GM21825 (cell line): ENCODE data around the gene DEFB114.
"Not testable (repeated sequence)": the region's sequence is repeated elsewhere in the genome, so short reads cannot be mapped to it uniquely, and the experiment has no call there.

Source experiments
- ATAC-seq: cut with Tn5 transposase; IDR thresholded peaks from one replicate; pipeline ENCODE4 v1.9.1; 2021; ENCODE audit warnings: mild to moderate bottlenecking, moderate library complexity; ENCODE audit not compliant: unreplicated experiment

DEFB114 gene

GRCh38 chr6:49964064-49964463, at the start of gene DEFB114:
Gene DEFB114 (minus strand): TSS chr6:49964164. CDS start chr6:49964105, 59 bp downstream.
- no peak for ATAC-seq

- no peak for ATAC-seq
Measured at GRCh38 chr6:50007819-50008218, 43.9 kb upstream of the DEFB114 start.

- no peak for ATAC-seq
Measured at GRCh38 chr6:50003139-50003538, 39.2 kb upstream of the DEFB114 start.

- no peak for ATAC-seq
Measured at GRCh38 chr6:49995278-49995677, 31.3 kb upstream of the DEFB114 start.

GRCh38 chr6:49988900-49989299, 24.9 kb upstream of the DEFB114 start:
- no peak for ATAC-seq

- ATAC-seq = no peak
Measured at GRCh38 chr6:49987749-49988148, 23.8 kb upstream of the DEFB114 start.

- no peak for ATAC-seq
Measured at GRCh38 chr6:49986551-49986950, 22.6 kb upstream of the DEFB114 start.

GRCh38 chr6:49982046-49982445, 18.1 kb upstream of the DEFB114 start:
- ATAC-seq = no peak

GRCh38 chr6:49980898-49981297, 16.9 kb upstream of the DEFB114 start:
- peak; percentile 52 for ATAC-seq

GRCh38 chr6:49979584-49979983, 15.6 kb upstream of the DEFB114 start:
- ATAC-seq = peak; percentile 43

GRCh38 chr6:49978332-49979226, 14.6 kb upstream of the DEFB114 start:
- ATAC-seq = peak; percentile 67

GRCh38 chr6:49969605-49970004, 5.6 kb upstream of the DEFB114 start, which contains the start of gene DEFB113:
Gene DEFB113 (minus strand): TSS chr6:49969625. CDS start chr6:49969625, 0 bp downstream.
- no peak for ATAC-seq

GRCh38 chr6:49966823-49967222, 2.9 kb upstream of the DEFB114 start:
- no peak for ATAC-seq

- ATAC-seq = no peak
Measured at GRCh38 chr6:49966334-49966733, 2.4 kb upstream of the DEFB114 start.

- no peak for ATAC-seq
Measured at GRCh38 chr6:49958180-49958579, 5.8 kb downstream of the DEFB114 start.

GRCh38 chr6:49955847-49956246, 8.1 kb downstream of the DEFB114 start:
- ATAC-seq = no peak

GRCh38 chr6:49951926-49952325, 12.0 kb downstream of the DEFB114 start:
- no peak for ATAC-seq

GRCh38 chr6:49950415-49950751, 13.6 kb downstream of the DEFB114 start:
- no peak for ATAC-seq

- no peak for ATAC-seq
Measured at GRCh38 chr6:49949062-49949461, 14.9 kb downstream of the DEFB114 start.

GRCh38 chr6:49946835-49947234, 17.1 kb downstream of the DEFB114 start:
- ATAC-seq = no peak

- ATAC-seq = not testable (repeated sequence)
Measured at GRCh38 chr6:49944068-49944467, 19.9 kb downstream of the DEFB114 start.

GRCh38 chr6:49939993-49940498, 23.9 kb downstream of the DEFB114 start:
- no peak for ATAC-seq
